B cell (primary cell): ENCODE results near the gene FAM229B. TPM values are rescaled to one million over a fixed set of nuclear protein-coding genes. Genes with fewer than 3 reads are reported as not detected.

Experiments used
- ATAC-seq: fragments of 200-7000 bp; cut with Tn5 transposase; one replicate; pipeline ENCODE4 v1.10.0; 2021; ENCODE audit warnings: low read depth, mild to moderate bottlenecking, moderate number of reproducible peaks, moderate library complexity
- CTCF ChIA-PET: fragments of 350-600 bp; sonication (Branson Sonifier 250); formaldehyde crosslinking; loops from one replicate; lab custom pipeline; 2021; ENCODE audit warnings: antibody characterized with exemption, inconsistent platforms; lab: Charles Lee
- POLR2A ChIA-PET: fragments of 350-600 bp; sonication (Branson Sonifier 250); formaldehyde crosslinking; loops from one replicate; lab custom pipeline; 2021; ENCODE audit warnings: antibody characterized with exemption; lab: Charles Lee
- DNase-seq: peaks from one replicate; pipeline ENCODE4 v3.0.0; 2013
- H2AFZ ChIP-seq: 2 replicates; pipeline ENCODE4 v1.6.1; 2012; ENCODE audit warnings: mild to moderate bottlenecking, low read depth, low read length; ENCODE audit not compliant: insufficient read depth, poor library complexity, severe bottlenecking
- H3K27ac ChIP-seq, 2 donors: 1 replicate in 1 of 2; 2 replicates in 1 of 2; pipeline ENCODE4 v1.5.1; 2012 to 2013; ENCODE audit warnings: low read length in 2 of 2, mild to moderate bottlenecking in 2 of 2, moderate library complexity in 1 of 2
- H3K27me3 ChIP-seq, 4 experiments: fragments of 200-600 bp in 1 of 4; sonication (generic) in 1 of 4; replicated peaks in 1 of 4; 1 replicate in 2 of 4; 2 replicates in 2 of 4; pipeline versions ENCODE4 v1.6.1 to v1.7.0; 2013 to 2016; ENCODE audit warnings: low read length in 3 of 4, mild to moderate bottlenecking in 2 of 4, mixed read lengths in 1 of 4, moderate library complexity in 1 of 4; ENCODE audit not compliant: insufficient read depth in 4 of 4, control insufficient read depth in 3 of 4; ENCODE audit errors: control extremely low read depth in 1 of 4
- H3K36me3 ChIP-seq, 2 experiments: replicated peaks in 1 of 2; 1 replicate in 1 of 2; 2 replicates in 1 of 2; pipeline versions ENCODE4 v1.6.1 to v1.7.1; 2013; ENCODE audit warnings: low read length in 1 of 2; ENCODE audit not compliant: insufficient read depth in 2 of 2, control insufficient read depth in 1 of 2; ENCODE audit errors: control extremely low read depth in 1 of 2, extremely low read depth in 1 of 2
- H3K4me1 ChIP-seq, 2 donors: fragments of 200-600 bp in 1 of 2; sonication (generic) in 1 of 2; 1 replicate in 1 of 2; 2 replicates in 1 of 2; pipeline versions ENCODE4 v1.5.1 to v1.6.1; 2013 to 2017; ENCODE audit warnings: low read length in 2 of 2; ENCODE audit not compliant: control insufficient read depth in 2 of 2, insufficient read depth in 2 of 2
- H3K4me2 ChIP-seq: replicated peaks from 2 replicates; pipeline ENCODE3; 2012; ENCODE audit warnings: mild to moderate bottlenecking, low read depth, low read length; ENCODE audit not compliant: poor library complexity, severe bottlenecking
- H3K4me3 ChIP-seq, 5 experiments: fragments of 200-600 bp in 1 of 5; sonication (generic) in 1 of 5; 1 replicate in 3 of 5; 2 replicates in 2 of 5; pipeline versions ENCODE4 v1.5.1 to v1.7.0; 2011 to 2016; ENCODE audit warnings: low read length in 4 of 5, mild to moderate bottlenecking in 4 of 5, low read depth in 2 of 5, control low read depth in 1 of 5, moderate library complexity in 1 of 5; ENCODE audit not compliant: insufficient read depth in 1 of 5; ENCODE audit errors: control extremely low read depth in 1 of 5, extremely low read depth in 1 of 5
- H3K79me2 ChIP-seq: fragments of 200-600 bp; sonication (generic); one replicate; pipeline ENCODE4 v1.6.0; 2016; ENCODE audit warnings: low read length; ENCODE audit not compliant: control insufficient read depth, insufficient read depth
- H3K9ac ChIP-seq: fragments of 200-600 bp; sonication (generic); 2 replicates; pipeline ENCODE4 v1.6.1; 2017; ENCODE audit warnings: mild to moderate bottlenecking, low read length, moderate library complexity
- H3K9me3 ChIP-seq, 3 donors: one replicate each; pipeline versions ENCODE4 v1.6.1 to v1.7.1; 2013; ENCODE audit warnings: low read length in 2 of 3; ENCODE audit not compliant: control insufficient read depth in 2 of 3, insufficient read depth in 1 of 3; ENCODE audit errors: control extremely low read depth in 1 of 3
- H4K20me1 ChIP-seq: 2 replicates; pipeline ENCODE4 v1.6.0; 2012; ENCODE audit warnings: mild to moderate bottlenecking, low read length; ENCODE audit not compliant: insufficient read depth, control insufficient read depth, poor library complexity, severe bottlenecking
- H3K27ac Mint-ChIP-seq: one replicate; pipeline ENCODE4 v1.8.0; 2021; ENCODE audit warnings: mixed read lengths
- H3K27me3 Mint-ChIP-seq: one replicate; pipeline ENCODE4 v1.8.0; 2021; ENCODE audit warnings: mixed read lengths
- H3K4me1 Mint-ChIP-seq: one replicate; pipeline ENCODE4 v1.8.0; 2021; ENCODE audit warnings: mixed read lengths
- H3K4me3 Mint-ChIP-seq: one replicate; pipeline ENCODE4 v1.8.0; 2021; ENCODE audit warnings: mixed read lengths
- H3K9me3 Mint-ChIP-seq: one replicate; pipeline ENCODE4 v1.8.0; 2022; ENCODE audit warnings: mixed read lengths; ENCODE audit not compliant: insufficient read depth
- EZH2 ChIP-seq: IDR thresholded peaks from 2 replicates; pipeline ENCODE4 v1.6.1; 2012; ENCODE audit warnings: borderline replicate concordance, low read depth, mild to moderate bottlenecking, moderate library complexity, low read length; ENCODE audit not compliant: insufficient read depth, poor library complexity, severe bottlenecking
- WGBS: methylation state at CpG from one replicate; pipeline ENCODE4 v1.1.5; 2013; ENCODE audit warnings: missing lambda C conversion rate; ENCODE audit not compliant: insufficient coverage; 5-methylcytosine and 5-hydroxymethylcytosine counted together
- intact Hi-C: fragments of 100-400 bp; cut with micrococcal nuclease; formaldehyde crosslinking; loops from one replicate; pipeline ENCODE4 v1.10.0; 2022
- polyA plus RNA-seq: library from polyadenylated mRNA; depleted of rRNA; stranded (reverse); fragments of >200 nt; gene quantifications from 2 replicates; pipeline ENCODE4 v1.2.3, GENCODE V29; 2012
- total RNA-seq, 2 donors: library from RNA; stranded (reverse); fragments of 120-200 nt in 1 of 2; gene quantifications; 1 replicate in 1 of 2; 2 replicates in 1 of 2; pipeline versions ENCODE4 v1.2.3 to v1.2.4, GENCODE V29; 2013 to 2022
- TF ChIP-seq, protein P1 (sequence below): fragments of 200-600 bp; IDR thresholded peaks from one replicate; pipeline ENCODE4 v1.8.0; 2022; ENCODE audit warnings: antibody characterized with exemption, mild to moderate bottlenecking

The FAM229B gene
- total and polyA plus RNA-seq, 2 donors (not counting 1 experiment from before 2014, with no cell fraction given), result 1.3 to 4.4 TPM

DNA sequence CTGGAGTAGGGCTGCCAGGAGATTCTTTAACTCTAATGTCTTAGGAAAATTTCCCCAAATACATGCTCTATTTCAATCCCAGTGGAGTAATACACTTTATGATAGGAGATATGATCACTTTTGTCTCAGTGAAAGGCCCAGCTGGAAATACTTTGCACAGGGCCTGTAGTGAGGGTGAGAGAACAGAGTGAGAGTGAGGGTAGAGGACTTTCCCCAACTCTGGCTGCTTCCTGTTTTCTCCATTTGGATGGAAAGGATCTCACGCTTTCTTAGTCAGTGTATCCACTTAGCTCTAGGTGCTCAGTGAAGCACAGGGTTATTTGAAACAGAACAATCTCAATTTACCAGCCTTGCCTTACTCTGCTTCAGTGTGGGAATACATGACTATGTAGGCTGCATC is 36.6 kb downstream of the FAM229B start:
- CTCF ChIA-PET, result interaction anchor here (0.7 kb wide), 2 partner anchors 63 to 938 kb away, joined by 3 read pairs; no protein-coding TSS in a partner anchor
- Histone ChIP-seq H3K9ac (no peak overlapping the region), H3K27ac (no peak overlapping the region), H2AFZ (no peak overlapping the region), H3K79me2 (no peaks in the 10 kb centered on the region), H3K27me3 (no peaks in the 10 kb centered on the region), H4K20me1 (no peaks in the 10 kb centered on the region), H3K4me3 (no peak overlapping the region), H3K4me1 (no peaks in the 10 kb centered on the region), H3K36me3 (no peaks in the 10 kb centered on the region), H3K4me2 (no peak overlapping the region), H3K9me3 (no peaks in the 10 kb centered on the region)
- Mint-ChIP-seq H3K4me3 (no peak overlapping the region), H3K27me3 (peaks cover 19% of the 10 kb centered on the region), H3K27ac (no peak overlapping the region), H3K9me3 (no peaks in the 10 kb centered on the region), H3K4me1 (no peaks in the 10 kb centered on the region)
- no peak for TF ChIP-seq EZH2
- TF ChIP-seq, protein P1, sequence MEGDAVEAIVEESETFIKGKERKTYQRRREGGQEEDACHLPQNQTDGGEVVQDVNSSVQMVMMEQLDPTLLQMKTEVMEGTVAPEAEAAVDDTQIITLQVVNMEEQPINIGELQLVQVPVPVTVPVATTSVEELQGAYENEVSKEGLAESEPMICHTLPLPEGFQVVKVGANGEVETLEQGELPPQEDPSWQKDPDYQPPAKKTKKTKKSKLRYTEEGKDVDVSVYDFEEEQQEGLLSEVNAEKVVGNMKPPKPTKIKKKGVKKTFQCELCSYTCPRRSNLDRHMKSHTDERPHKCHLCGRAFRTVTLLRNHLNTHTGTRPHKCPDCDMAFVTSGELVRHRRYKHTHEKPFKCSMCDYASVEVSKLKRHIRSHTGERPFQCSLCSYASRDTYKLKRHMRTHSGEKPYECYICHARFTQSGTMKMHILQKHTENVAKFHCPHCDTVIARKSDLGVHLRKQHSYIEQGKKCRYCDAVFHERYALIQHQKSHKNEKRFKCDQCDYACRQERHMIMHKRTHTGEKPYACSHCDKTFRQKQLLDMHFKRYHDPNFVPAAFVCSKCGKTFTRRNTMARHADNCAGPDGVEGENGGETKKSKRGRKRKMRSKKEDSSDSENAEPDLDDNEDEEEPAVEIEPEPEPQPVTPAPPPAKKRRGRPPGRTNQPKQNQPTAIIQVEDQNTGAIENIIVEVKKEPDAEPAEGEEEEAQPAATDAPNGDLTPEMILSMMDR, result no peak
- intact Hi-C loops, result no loop called here
- DNase-seq, result no peak
- ATAC-seq, result no peak
- POLR2A ChIA-PET, result no interaction called here
- 80% methylated on average over 1 of the region's 1 CpG for WGBS

DNA sequence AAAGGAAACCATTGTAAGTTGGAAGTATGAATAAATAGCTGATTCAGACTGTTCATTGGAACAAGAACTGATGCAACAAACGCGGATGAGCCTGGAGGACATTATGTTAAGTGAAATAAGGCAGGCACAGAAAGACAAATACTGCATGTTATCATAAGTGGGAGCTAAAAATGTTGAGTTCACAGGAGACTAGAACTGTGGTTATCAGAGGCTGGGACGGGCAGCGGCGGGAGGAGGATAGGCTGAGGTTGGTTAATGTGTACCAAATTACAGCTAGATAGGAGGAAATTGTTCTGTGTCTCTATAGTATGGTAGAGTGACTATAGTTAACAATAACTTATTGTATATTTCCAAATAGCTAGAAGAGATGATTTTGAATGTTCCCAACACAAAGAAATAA is 40.8 kb downstream of the FAM229B start:
- peaks cover 0 to 5% (median 0%) of the 10 kb centered on the region in 4 experiments for H3K27me3 ChIP-seq
- CTCF ChIA-PET, result no interaction called here
- no peak for TF ChIP-seq EZH2
- TF ChIP-seq, protein P1, result no peak
- 97% methylated on average over 5 of the region's 5 CpGs for WGBS
- no peak overlapping the region for H3K4me3 ChIP-seq
- no peak for ATAC-seq
- H3K4me3 Mint-ChIP-seq, result no peak overlapping the region
- no peaks in the 10 kb centered on the region for H3K9me3 Mint-ChIP-seq
- H3K4me2 ChIP-seq, result no peak overlapping the region
- no peak for DNase-seq
- no peak overlapping the region for H3K9ac ChIP-seq
- H2AFZ ChIP-seq, result no peak overlapping the region
- no peaks in the 10 kb centered on the region for H3K4me1 ChIP-seq
- no peaks in the 10 kb centered on the region for H3K36me3 ChIP-seq
- no peaks in the 10 kb centered on the region for H4K20me1 ChIP-seq
- H3K4me1 Mint-ChIP-seq, result no peaks in the 10 kb centered on the region
- POLR2A ChIA-PET, result no interaction called here
- no peak overlapping the region for H3K27ac ChIP-seq
- H3K27me3 Mint-ChIP-seq, result peaks cover 31% of the 10 kb centered on the region
- intact Hi-C loops, result no loop called here
- H3K79me2 ChIP-seq, result no peaks in the 10 kb centered on the region
- no peaks in the 10 kb centered on the region for H3K9me3 ChIP-seq
- no peak overlapping the region for H3K27ac Mint-ChIP-seq
